Hindlimb muscle (tissue), 1 donor: ENCODE measurements around the gene TNFRSF11A. TPM values are rescaled to one million over a fixed set of nuclear protein-coding genes. Genes with fewer than 3 reads are reported as not detected.

Source experiments
- DNase-seq: peaks from one replicate; pipeline ENCODE4 v3.0.0-alpha.2; 2013
- polyA plus RNA-seq: library from polyadenylated mRNA; unstranded; fragments of 120-200 nt; gene quantifications from one replicate; pipeline ENCODE4 v1.2.1, GENCODE V29; 2013; ENCODE audit not compliant: insufficient read length

The TNFRSF11A gene
- polyA plus RNA-seq, 1 donor: 4.7 TPM

DNA sequence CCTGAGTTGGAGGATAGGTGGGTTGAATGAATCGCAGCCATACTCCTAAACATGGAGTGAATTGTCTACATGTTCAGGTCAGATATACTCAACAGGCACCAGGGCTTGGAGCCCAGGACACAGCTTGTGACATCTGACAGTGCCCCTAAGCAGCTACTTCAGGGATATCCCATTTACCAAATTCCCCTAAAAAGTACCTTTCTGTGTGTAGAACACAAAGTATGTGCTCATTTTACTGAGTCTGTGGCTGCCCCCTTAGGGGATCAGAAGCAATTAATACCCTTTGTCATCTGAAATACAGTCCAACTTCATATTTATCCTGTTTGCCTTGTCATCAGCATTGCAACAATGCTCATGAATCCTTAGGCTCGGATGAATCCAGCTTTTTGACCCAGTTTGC is 20.8 kb downstream of the TNFRSF11A start:
- DNase-seq: no peak

DNA sequence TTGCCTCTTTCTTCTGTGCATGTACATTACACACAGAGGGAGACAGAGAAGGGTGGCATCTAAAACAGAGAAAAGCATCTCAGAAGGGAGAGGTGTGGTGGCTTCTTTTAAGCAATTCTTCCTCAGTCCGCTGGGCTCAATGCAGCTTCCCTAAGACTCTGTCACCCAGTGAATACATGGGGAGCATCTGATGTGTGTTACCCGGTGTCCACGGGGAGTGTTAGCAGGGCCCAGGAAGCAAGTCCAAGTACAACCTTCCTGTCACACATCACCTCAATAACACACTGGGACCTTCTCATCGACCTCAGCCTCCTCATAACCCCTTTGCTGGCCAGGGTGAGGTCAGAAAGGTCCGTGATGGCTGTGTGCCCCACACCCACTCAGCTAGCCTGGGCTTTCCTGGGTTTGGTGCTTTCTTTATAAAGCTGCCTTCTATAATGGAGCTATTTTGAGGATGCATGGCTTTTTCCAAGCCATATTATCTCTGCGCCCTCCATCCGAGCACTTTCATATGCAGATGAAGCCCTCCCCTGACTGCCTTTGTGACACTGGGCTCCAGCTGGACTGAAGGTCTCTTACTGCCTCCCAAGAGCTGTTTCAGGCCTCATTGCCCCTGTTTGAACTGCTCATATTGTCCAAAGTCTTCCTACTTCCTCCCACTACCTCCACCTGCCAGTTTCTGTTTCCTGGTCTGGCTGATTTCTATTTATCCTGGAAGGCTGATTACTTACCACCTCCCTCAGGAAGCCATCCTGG is 21.4 kb downstream of the TNFRSF11A start:
- DNase-seq: no peak

DNA sequence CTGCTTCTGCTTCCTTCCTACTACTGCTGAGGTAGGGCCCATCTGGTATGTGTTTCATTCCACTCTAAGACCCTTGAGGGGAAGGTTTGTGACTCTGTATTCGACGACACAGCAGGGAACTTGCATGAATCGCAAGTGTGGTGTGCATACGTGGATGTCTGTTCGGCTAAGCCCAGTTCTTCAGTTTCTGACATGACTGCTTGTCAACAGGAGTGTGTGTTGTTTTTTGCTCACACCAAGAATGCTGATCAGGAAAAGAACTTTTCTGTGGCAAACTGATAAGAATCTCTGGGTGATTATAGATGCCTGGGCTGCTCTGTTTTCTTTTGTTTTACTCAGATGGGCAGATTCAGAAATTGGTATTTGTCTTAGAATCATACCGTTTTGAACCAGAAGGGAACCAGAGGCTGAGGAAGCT is 22.0 kb downstream of the TNFRSF11A start:
- no peak for DNase-seq

DNA sequence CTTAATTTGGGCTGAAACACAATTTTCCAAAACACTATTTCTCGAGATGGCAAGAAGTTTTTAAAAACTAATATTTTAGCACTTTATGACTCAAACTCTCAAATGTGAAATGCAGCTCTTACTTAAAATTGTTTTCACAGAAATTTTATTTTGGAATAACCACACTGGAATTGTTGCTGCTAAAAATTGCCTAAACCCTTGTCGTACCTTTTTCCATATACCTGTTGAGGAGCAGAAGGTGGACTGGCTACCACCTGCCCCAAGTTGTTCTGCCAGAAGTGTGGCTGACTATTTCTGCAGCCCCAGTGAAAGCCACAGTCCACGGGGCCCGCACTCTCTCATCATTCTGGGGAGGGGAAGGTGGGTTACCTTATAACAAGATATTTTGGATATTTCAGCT is 23.4 kb downstream of the TNFRSF11A start:
- no peak for DNase-seq

DNA sequence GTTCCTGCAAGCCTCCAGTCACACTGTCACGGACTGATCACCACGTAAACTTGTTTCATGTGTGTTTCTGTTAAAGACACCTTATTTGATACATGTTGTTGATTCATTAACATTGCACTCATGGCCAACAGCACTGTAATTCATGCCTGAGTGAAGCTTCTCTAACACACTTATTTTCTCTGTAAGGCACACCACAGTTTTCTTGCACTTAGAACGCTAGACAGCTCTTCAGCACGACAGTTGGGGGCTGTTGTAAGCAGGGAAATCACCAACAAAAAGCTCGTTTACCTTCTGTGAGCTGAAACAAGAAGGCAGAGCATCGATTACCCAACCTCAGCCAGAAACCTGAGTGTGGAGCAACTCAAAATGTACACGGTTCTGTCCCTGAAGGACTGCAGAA is 28.1 kb downstream of the TNFRSF11A start:
- DNase-seq: no peak

DNA sequence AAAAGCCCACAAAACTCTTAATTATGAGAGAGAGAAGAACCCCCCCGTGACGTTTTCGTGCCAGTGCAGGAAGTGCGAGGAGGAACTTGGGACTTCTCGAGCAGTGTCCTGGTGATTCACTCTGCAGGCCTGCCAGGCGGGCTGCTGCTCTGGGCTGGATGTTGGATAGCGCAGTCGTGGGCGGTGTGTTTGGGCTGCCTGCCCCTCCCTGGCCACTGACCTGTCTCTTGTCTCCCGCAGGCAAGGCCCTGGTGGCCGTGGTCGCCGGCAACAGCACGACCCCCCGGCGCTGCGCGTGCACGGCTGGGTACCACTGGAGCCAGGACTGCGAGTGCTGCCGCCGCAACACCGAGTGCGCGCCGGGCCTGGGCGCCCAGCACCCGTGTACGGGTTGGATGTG is 29.0 kb downstream of the TNFRSF11A start:
- no peak for DNase-seq

DNA sequence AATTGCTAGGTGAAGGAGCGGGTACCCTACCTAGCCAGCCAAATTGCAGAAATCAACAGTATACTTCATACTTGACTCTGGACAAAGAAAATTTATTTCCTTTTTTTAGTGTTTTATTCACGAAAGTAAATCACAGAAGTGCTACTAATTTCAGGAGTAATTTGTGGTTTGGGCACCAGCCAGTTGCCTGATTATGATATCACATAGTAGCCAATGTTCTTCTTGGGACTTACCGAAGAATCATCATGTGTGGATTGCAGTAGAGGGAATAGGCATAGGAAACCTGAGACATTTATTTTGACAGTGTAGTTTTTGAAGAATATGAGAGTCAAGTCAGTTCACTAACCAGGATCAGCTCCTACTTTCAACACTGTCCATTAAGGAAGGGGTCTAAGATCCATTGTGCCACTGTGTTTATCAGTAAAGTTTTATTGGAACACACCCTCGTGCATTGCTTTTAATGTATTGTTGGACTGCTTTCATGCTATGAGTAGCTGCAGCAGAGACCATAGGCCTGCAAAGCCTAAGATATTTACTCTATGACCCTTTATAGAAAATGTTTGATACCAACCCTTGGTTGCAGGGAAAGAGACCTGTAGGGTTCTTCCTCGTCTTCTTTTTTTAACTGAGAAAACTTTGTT is 32.1 kb downstream of the TNFRSF11A start:
- DNase-seq: no peak

DNA sequence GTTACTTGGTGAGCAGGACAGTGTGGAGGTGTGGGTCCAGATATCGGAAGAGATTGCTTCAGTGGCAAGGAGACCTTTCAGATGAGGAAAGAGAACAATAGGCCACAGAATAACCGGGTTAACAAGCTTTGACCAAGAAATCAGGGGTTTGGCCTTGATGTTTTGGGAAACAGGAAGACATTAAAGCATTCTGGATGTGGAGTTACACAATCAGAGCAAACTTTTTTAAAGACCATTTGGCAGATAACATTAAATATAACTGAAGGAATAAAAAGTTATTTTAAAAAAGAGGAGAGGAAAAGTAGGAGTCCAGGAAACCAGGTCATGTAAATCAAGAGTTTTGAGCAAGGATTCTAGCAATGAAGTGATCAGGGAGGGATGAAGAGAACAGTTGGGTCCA is 35.7 kb downstream of the TNFRSF11A start:
- DNase-seq: no peak

DNA sequence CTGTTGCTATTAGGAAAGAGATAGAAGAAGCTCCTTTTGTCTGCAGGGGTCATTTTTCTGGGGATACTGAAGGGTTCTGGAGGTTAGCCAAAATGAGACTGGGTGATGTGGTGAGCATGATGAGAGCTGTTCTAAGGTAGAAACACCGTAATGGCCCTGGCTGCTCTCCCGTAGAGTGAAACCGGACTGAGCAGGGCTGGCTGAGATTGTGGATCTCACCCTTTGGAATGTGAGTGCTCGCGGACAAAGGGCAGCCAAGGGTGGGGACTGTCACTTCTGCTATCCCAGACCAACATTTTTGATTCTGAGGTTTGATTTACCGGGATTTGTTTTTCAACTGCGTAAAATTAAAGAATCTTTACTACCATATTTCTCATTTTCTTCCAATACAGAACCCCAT is 36.2 kb downstream of the TNFRSF11A start:
- no peak for DNase-seq

DNA sequence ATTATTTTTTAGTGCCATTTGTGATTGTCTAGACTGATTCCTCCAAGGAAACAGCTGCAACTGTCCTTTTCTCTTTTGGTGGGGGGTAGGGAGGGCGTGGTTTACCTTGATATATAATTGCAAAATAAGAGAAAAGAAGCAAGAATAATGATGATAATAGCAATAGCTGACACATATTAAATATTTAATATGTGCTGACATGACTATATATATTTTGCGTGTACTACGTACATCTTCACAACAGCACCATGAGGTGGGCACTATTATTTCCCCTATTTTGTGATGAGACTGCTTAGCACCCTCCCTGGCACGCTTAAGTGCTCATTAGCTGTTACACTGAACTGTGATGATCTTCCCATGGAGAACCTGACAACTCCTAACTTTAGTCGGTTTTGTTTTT is 39.4 kb downstream of the TNFRSF11A start:
- no peak for DNase-seq

DNA sequence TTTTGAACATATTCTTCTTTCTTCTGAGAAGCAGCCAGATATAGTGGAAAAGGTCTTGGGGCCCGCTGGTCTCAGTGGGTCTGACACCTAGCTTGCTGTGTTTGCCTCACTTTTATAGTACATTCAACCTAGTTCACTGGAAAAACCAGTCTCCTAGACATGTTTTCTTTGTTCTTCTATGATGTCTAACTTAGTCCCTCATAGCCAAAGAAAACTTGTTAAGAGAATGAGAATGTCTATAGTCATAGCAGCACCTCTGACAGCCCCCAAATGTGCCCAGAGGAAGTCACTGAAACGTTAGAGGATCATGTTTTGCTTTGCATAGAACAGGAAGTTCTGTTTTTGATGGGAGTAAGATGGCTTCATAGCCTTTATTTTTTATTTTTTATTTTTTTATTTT is 40.3 kb downstream of the TNFRSF11A start:
- DNase-seq: no peak

DNA sequence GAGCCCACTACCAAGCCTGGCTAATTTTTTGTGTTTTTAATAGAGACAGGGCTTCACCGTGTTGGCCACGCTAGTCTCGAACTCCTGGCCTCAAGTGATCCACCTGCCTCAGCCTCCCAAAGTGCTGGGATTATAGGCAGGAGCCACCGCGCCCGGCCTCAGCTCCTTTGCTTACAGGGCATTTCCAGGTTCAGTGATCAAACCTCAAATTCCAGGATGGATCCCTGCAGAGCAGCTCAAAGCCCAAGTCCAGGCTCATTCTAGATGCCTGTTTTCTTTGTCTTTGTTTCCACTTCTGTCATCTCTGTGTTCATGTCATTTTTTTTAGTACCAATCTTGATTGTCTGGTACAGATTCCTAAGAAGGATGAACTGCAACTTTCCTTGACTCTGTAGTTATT is 41.9 kb downstream of the TNFRSF11A start:
- no peak for DNase-seq

DNA sequence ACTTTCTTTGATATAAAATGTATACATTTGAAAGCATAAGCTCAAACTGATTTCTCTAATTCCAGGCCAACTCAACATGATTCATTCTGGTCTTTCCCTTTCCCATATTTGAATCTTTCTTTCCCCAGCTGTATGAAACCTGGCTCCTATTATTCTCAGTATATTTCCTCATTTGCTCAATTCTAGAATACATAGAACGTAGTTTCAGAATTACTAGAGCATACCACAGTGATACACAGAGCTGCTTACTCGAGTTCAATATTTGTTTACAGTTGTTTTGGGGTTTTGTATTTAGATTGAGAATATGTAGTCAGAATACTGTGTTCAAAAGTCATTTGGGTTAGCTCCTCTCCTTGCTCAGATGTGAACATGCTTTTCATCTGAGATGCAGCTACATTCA is 43.0 kb downstream of the TNFRSF11A start:
- no peak for DNase-seq

DNA sequence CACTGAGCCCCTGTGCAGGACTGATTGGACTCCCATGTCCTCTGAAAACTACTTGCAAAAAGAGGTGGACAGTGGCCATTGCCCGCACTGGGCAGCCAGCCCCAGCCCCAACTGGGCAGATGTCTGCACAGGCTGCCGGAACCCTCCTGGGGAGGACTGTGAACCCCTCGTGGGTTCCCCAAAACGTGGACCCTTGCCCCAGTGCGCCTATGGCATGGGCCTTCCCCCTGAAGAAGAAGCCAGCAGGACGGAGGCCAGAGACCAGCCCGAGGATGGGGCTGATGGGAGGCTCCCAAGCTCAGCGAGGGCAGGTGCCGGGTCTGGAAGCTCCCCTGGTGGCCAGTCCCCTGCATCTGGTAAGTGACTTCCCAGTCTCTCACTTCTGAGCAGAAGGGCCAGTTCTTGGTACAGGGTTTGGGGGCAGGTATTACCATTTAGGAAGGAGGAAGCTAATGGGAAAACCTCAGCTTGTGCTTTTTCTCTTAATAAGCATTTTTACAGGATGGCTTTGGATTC is 44.1 kb downstream of the TNFRSF11A start:
- DNase-seq: no peak

DNA sequence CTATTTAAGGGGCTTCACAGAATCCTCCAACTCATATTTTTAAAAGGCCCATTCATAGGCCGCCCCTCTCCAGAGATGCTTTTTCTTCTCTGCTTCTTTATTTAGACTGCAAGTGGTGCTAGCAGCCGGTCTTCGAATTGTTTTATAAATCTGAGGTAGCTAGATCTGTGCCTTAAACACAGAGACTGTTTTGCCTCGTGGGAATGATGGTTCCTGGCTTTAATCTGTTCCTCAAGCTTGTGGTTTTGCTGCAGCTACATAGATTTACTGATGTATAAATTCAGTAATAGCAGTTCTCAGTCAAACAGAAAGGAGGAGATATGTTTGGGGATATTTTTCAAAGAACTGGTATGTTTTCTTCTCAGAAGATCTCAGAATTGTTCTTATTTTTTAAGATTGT is 45.3 kb downstream of the TNFRSF11A start:
- DNase-seq: no peak

DNA sequence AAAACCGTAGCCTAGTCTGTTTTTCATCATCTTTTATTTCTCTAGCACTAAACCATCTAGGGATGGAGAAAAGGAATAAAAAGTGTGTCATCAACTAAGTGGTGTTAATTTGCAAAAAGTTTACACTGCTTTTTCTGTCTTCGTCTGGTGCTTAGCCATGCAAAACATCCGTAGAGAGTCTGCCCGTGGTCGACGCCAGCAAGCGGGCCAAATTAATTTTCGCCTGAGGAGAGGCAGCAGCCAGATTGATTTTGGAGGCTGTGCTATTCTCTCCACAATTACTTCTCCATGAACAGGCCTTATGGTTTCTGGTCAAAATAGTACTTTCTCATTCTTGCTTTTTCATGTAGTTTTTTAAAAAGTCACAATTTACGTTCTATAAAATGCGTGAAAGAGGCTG is 46.3 kb downstream of the TNFRSF11A start:
- no peak for DNase-seq

DNA sequence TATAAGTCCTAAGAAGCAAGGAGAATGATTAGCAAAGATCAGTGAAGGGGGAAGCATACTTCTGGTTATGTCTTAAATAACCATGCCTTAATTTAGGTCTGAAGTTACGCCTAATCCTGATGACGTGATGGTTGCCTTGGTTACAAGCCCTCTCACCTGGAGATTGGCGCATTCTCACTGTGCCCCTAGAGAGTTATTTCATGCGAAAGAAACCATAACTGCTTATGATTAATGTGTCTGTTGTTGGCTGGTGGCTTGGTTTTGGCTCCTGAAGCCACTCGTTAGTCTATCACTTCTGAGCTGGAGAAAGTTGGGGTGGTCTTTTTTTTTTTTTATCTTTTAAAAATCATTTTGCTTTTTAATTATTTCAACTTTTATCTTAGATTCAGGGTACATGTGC is 47.0 kb downstream of the TNFRSF11A start:
- DNase-seq: no peak

DNA sequence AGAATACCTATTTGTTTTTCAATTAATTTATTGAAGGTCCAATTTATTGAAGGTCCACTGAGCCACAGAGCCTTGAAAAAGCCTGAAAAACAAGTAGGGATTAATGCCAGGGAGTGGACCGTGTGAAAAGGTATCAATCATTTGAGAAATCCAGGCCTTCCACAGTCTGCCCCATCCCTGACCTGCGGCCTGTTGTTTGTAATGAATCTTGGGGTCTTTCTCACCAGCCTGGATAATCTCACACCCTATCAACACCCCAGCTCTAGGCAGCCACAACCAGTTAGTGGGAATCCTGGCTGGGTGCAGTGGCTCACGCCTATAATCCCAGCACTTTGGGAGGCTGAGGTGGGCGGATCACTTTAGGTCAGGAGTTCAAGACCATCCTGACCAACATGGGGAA is 47.8 kb downstream of the TNFRSF11A start:
- no peak for DNase-seq

DNA sequence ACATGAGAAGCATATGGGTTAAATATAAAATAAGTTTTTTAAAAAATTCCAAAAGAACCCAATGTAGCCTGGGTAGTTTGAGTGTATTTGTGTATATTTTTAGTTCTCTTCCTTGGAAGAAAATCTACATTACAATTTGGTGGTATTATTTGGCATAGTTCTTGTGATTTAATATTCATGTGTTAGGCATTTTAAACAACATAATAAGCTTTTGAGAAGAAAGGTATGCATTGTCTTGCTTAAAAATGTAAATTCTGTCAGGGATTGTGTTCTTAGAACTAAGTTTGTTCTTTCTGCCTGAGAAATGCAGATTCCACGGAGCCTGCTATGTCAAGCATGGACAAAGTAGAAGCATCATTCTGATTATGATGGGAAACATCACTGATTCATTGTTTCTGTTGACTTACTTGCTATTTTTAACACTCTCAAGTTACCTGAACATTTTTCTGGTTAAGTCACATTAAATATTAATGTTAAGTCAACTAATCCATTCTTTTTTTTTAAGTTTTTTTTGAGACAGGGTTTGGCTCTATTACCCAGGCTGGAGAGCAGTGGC is 49.4 kb downstream of the TNFRSF11A start:
- DNase-seq: no peak

DNA sequence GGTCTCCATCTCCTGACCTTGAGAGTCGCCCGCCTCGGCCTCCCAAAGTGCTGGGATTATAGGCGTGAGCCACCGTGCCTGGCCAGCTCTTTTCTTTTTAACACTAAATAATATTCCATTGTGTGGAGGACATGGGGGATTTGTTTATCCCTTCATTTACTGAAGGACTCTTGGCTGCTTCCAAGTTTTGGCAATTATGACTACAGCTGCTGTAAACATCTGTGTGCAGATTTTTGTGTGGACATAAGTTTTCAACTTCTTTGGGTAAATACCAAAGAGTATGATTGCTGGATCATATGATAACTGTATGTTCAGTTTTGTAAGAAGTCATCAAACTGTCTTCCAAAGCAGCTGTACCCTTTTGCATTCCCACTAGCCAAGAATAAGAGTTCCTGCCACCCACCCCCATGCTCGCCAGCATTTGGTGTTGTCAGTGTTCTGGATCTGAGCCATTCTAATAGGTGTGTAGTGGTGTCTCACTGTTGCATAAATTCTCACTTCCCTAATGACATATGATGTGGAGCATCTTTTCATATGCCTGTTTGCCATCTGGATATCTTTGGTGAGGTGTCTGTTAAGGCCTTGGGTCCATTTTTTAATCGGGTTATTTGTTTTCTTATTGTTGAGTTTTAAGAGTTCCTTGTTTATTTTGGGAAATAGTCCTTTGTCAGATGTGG is 52.2 kb downstream of the TNFRSF11A start:
- DNase-seq: peak; percentile 50

DNA sequence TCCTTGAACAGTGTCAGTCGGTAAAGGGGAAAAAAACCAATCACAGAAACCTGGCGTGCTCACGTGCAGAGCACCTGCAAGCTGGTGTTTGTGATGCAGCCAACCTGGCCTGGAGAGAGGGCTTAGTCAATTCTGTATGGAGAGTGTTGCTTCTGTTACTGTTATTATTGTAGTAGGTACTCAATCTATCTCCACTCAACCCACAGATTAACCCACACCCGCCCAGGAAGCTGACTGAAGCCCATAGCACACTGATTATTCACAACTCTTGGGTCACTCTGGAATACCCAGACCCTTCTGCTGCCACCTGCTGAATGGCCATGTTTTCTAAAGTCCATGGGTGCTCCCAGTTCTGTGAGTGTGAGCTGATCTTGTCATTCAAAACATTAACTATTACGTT is 53.9 kb downstream of the TNFRSF11A start:
- no peak for DNase-seq

DNA sequence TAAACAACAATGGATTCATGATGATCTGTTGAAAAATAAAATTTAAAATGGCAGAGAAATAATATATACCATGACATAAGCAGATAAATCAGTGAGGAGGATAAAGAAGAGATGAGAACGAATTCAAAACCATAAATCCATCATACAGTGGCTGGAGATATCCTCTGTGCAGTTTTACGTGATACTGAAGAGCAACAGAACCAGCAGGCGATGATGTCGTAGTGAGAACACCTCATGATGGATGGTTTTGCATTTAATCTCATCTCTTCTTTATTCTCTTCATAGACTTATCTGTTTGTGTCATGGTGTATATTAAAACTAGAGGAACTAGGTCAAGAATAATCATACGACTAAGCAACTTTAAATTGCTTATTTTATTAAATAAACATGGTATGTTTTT is 56.3 kb downstream of the TNFRSF11A start:
- DNase-seq: no peak

DNA sequence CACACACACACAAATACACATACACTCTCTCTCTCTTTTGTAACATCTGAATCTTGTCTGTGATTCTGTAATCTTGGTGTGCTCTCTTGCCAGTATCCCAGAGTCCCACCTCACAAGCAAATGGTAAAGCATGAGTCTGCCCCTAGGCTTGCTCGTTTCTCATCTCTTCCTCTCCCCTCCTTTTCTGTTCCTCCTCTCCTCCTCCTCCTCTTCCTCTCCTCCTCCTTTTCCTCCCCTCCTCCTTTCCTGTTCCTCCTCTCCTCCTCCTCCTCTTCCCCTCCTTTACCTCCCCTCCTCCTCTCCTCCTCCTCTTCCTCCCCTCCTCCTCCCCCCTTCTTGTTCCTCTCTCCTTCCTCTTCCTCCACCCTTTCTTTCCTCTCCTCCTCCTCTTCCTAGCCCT is 59.0 kb downstream of the TNFRSF11A start:
- DNase-seq: no peak
